ENCODE results near the gene NMD3. TPM values are rescaled to one million over a fixed set of nuclear protein-coding genes. Genes with fewer than 3 reads are reported as not detected.

NMD3 gene
- total and polyA plus RNA-seq, 12 donors: 22.2 to 76.9 (median 61.4) TPM

DNA sequence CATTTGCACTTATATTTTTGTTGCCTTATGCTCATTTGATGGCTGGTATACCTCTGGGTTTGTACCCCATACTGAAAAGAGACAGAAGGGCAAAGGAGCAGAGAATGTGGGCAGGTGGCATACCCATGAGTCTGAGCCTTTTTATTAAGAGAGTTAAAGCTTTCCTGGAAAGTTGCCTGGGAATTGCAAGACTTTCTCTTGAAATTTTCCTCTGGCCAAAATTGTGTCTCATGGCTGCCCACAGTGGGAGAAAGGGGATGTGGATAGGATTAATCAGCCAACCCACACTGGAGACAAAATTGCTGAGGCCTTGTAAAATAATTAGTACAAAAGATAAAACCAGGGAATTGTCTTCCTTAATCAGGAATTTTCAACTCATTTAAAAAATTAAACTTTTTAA lies 8.2 kb upstream of the NMD3 start:
- H3K27ac ChIP-seq: no peak overlapping the region
- intact Hi-C loops (cut with DNase I): loop anchor here in 1 of 10 donors (10.0 kb wide), 1 partner anchor 108 kb away; the partner anchor contains the start of gene B3GALNT1
- ATAC-seq (no peak), DNase-seq (no peak)
- no peaks in the 10 kb centered on the region for H3K9me3 ChIP-seq
- H3K36me3 ChIP-seq: no peaks in the 10 kb centered on the region
- TF ChIP-seq, protein P1, sequence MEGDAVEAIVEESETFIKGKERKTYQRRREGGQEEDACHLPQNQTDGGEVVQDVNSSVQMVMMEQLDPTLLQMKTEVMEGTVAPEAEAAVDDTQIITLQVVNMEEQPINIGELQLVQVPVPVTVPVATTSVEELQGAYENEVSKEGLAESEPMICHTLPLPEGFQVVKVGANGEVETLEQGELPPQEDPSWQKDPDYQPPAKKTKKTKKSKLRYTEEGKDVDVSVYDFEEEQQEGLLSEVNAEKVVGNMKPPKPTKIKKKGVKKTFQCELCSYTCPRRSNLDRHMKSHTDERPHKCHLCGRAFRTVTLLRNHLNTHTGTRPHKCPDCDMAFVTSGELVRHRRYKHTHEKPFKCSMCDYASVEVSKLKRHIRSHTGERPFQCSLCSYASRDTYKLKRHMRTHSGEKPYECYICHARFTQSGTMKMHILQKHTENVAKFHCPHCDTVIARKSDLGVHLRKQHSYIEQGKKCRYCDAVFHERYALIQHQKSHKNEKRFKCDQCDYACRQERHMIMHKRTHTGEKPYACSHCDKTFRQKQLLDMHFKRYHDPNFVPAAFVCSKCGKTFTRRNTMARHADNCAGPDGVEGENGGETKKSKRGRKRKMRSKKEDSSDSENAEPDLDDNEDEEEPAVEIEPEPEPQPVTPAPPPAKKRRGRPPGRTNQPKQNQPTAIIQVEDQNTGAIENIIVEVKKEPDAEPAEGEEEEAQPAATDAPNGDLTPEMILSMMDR (IDR thresholded peaks at IDR 0.05): no peak
- peaks cover 0 to 5% (median 0%) of the 10 kb centered on the region in 9 donors for H3K4me1 ChIP-seq
- no peaks in the 10 kb centered on the region for H3K27me3 ChIP-seq
- no peak overlapping the region for H3K4me3 ChIP-seq

DNA sequence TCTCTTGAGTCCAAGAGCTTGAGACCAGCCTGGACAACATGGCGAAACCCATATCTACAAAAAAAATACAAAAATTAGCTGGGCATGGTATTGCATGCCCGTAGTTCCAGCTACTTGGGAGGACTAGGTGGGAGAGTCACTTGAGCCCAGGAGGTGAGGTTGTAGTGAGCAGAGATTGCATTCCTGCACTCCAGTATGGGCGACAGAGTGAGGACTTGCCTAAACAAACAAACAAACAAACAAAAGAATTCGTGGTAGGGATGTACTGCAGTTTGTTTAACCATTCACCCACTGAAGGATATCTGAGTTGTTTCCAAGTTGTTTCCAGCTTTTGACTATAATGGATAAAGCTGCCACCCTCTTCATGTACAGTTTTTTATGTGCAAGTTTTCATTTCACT lies 7.5 kb upstream of the NMD3 start:
- Histone ChIP-seq H3K27me3 (no peaks in the 10 kb centered on the region), H3K27ac (no peak overlapping the region), H3K4me3 (no peak overlapping the region), H3K4me1 (peaks cover 0 to 7% (median 0%) of the 10 kb centered on the region in 9 donors), H3K36me3 (no peaks in the 10 kb centered on the region), H3K9me3 (no peaks in the 10 kb centered on the region)
- DNase-seq (no peak), ATAC-seq (no peak)
- 68 to 69% methylated on average over 4 of the region's 4 CpGs for WGBS, 2 donors
- intact Hi-C loops (cut with DNase I): loop anchor here in 1 of 10 donors (10.0 kb wide), 1 partner anchor 109 kb away; the partner anchor contains the start of gene B3GALNT1
- TF ChIP-seq, protein P1 (IDR thresholded peaks at IDR 0.05): no peak

DNA sequence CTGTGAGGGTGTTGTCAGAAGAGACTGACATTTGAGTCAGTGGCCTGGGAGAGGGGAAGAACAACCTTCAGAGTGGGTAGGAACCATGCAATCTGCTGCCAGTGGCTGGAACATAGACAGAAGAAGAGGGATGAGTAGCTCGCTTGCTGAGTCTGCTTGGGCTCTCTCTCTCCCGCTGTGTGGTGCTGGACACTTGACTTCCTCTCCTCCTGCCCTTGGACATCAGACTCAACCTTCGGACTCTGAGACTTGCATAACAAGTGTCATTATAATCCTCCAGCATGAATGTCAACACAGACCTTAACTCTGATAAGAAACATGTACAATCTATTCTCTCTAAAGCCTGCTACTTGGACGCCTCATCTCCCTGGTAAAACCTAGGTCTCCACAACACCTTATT lies 5.9 kb upstream of the NMD3 start:
- no peak overlapping the region for H3K4me3 ChIP-seq
- H3K9me3 ChIP-seq: no peaks in the 10 kb centered on the region
- H3K27ac ChIP-seq: no peak overlapping the region
- WGBS, 2 donors: 84 to 86% methylated on average over 4 of the region's 4 CpGs
- DNase-seq: no peak
- H3K4me1 ChIP-seq: peaks cover 0 to 8% (median 0%) of the 10 kb centered on the region in 9 donors
- H3K27me3 ChIP-seq: no peaks in the 10 kb centered on the region
- ATAC-seq: no peak
- intact Hi-C loops (cut with DNase I): loop anchor here in 1 of 10 donors (10.0 kb wide), 1 partner anchor 110 kb away; the partner anchor contains the start of gene B3GALNT1
- TF ChIP-seq, protein P1 (IDR thresholded peaks at IDR 0.05): no peak
- no peaks in the 10 kb centered on the region for H3K36me3 ChIP-seq

DNA sequence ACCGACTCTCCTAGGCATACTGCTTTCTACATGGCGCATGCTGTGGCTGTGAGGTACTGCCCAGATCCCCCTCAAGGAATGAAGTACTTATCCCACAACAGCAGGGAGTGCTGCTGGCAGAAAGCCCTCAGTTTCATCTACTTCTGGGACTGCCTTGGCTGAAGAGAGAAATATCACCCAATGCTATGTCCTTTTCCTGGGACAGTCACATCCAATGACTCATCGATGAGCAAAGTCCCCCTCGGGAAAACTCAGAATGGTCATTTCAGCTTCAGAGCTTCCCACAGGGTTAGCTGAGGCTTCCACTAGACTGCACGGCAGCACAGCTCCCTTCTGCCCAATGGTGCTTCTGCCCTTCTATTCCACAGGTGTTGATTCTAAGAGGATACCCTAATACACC lies 3.6 kb upstream of the NMD3 start:
- no peak overlapping the region for H3K4me3 ChIP-seq
- DNase-seq: peak in 1 of 2 donors; percentile 50
- peaks cover 0 to 18% (median 11%) of the 10 kb centered on the region in 9 donors for H3K4me1 ChIP-seq
- ATAC-seq: peak in 3 of 8 donors; percentile 4 to 16 (median 15)
- no peaks in the 10 kb centered on the region for H3K9me3 ChIP-seq
- H3K27me3 ChIP-seq: no peaks in the 10 kb centered on the region
- 73 to 75% methylated on average over 5 of the region's 5 CpGs for WGBS, 2 donors
- H3K27ac ChIP-seq: peak overlapping the region in 4 of 10 donors; percentile 8 to 37 (median 26)
- no peaks in the 10 kb centered on the region for H3K36me3 ChIP-seq
- intact Hi-C loops (cut with DNase I): loop anchor here in 1 of 10 donors (10.0 kb wide), 1 partner anchor 113 kb away; the partner anchor contains the start of gene B3GALNT1
- TF ChIP-seq, protein P1 (IDR thresholded peaks at IDR 0.05): no peak

Measured in heart right ventricle (tissue), 16 donors.